GM23248 (cell line): ENCODE results near the gene GIMD1. TPM values are rescaled to one million over a fixed set of nuclear protein-coding genes. Genes with fewer than 3 reads are reported as not detected.

ENCODE experiments used
- DNase-seq: peaks from one replicate; pipeline ENCODE4 v3.0.0-alpha.2; 2015
- H2AFZ ChIP-seq: fragments of 200-600 bp; sonication (generic); 2 replicates; pipeline ENCODE4 v1.6.1; 2016; ENCODE audit warnings: antibody characterized with exemption
- H3F3A ChIP-seq: fragments of 200-600 bp; sonication (generic); 2 replicates; pipeline ENCODE4 v1.6.1; 2016; ENCODE audit warnings: mild to moderate bottlenecking, antibody characterized with exemption, mixed run types; ENCODE audit not compliant: insufficient read depth
- H3K27ac ChIP-seq: fragments of 200-600 bp; sonication (generic); 2 replicates; pipeline ENCODE4 v1.5.1; 2016; ENCODE audit warnings: mild to moderate bottlenecking
- H3K27me3 ChIP-seq: fragments of 200-600 bp; sonication (generic); replicated peaks from 2 replicates; pipeline ENCODE4 v1.6.1; 2016; ENCODE audit warnings: mild to moderate bottlenecking; ENCODE audit not compliant: insufficient read depth
- H3K36me3 ChIP-seq: fragments of 200-600 bp; sonication (generic); 2 replicates; pipeline ENCODE4 v1.6.1; 2016; ENCODE audit warnings: low read depth, mild to moderate bottlenecking
- H3K4me1 ChIP-seq: fragments of 200-600 bp; sonication (generic); 2 replicates; pipeline ENCODE4 v1.6.1; 2016; ENCODE audit warnings: mild to moderate bottlenecking; ENCODE audit not compliant: insufficient read depth
- H3K4me2 ChIP-seq: fragments of 200-600 bp; sonication (generic); one replicate; pipeline ENCODE4 v1.6.1; 2016; ENCODE audit warnings: mild to moderate bottlenecking; ENCODE audit not compliant: unreplicated experiment
- H3K4me3 ChIP-seq: fragments of 200-600 bp; sonication (generic); 2 replicates; pipeline ENCODE4 v1.5.1; 2016; ENCODE audit warnings: mild to moderate bottlenecking
- H3K79me2 ChIP-seq: fragments of 200-600 bp; sonication (generic); 2 replicates; pipeline ENCODE4 v1.6.1; 2016; ENCODE audit warnings: mild to moderate bottlenecking; ENCODE audit not compliant: insufficient read depth
- H3K9ac ChIP-seq: fragments of 200-600 bp; sonication (generic); 2 replicates; pipeline ENCODE4 v1.6.1; 2016; ENCODE audit warnings: mild to moderate bottlenecking
- H3K9me2 ChIP-seq: fragments of 200-600 bp; sonication (generic); 2 replicates; pipeline ENCODE4 v1.6.1; 2016; ENCODE audit warnings: mixed run types, mild to moderate bottlenecking, moderate library complexity; ENCODE audit not compliant: insufficient read depth
- H3K9me3 ChIP-seq: fragments of 200-600 bp; sonication (generic); one replicate; pipeline ENCODE4 v1.6.1; 2017; ENCODE audit warnings: low read depth
- H4K20me1 ChIP-seq: fragments of 200-600 bp; sonication (generic); 2 replicates; pipeline ENCODE4 v1.6.0; 2016; ENCODE audit not compliant: insufficient read depth
- EZH2 ChIP-seq: fragments of 200-600 bp; sonication (generic); IDR thresholded peaks from 2 replicates; pipeline ENCODE4 v1.6.1; 2018; ENCODE audit warnings: antibody characterized with exemption, mild to moderate bottlenecking; ENCODE audit not compliant: insufficient read depth, poor library complexity, severe bottlenecking
- EZH2phosphoT487 ChIP-seq: fragments of 200-600 bp; sonication (generic); IDR thresholded peaks from 2 replicates; pipeline ENCODE4 v1.6.1; 2018; ENCODE audit warnings: antibody characterized with exemption, moderate library complexity, mild to moderate bottlenecking, low read depth; ENCODE audit not compliant: insufficient read depth
- WGBS, 2 experiments: methylation state at CpG; one replicate each; pipeline ENCODE4 v1.1.6; 2015 to 2017; ENCODE audit warnings: low lambda C conversion rate in 2 of 2, low coverage in 1 of 2; ENCODE audit errors: missing lambda C conversion rate in 2 of 2; 5-methylcytosine and 5-hydroxymethylcytosine counted together
- in situ Hi-C: fragments of 300-500 bp; cut with MboI; formaldehyde crosslinking; loops from 2 replicates; pipeline ENCODE4 v1.15.0; 2020
- polyA plus RNA-seq: library from polyadenylated mRNA; unstranded; fragments of >200 nt; fragmentation: Nextera tagmentation; extraction: Ambion mirVana; gene quantifications from 2 replicates; pipeline ENCODE4 v1.2.1, GENCODE V29; 2016
- total RNA-seq: library from RNA; depleted of rRNA; stranded (reverse); fragments of >200 nt; shearing (Covaris generic); gene quantifications from 2 replicates; pipeline ENCODE4 v1.2.3, GENCODE V29; 2014

Gene GIMD1
- total and polyA plus RNA-seq, 2 experiments from 2014 or later = not detected

DNA sequence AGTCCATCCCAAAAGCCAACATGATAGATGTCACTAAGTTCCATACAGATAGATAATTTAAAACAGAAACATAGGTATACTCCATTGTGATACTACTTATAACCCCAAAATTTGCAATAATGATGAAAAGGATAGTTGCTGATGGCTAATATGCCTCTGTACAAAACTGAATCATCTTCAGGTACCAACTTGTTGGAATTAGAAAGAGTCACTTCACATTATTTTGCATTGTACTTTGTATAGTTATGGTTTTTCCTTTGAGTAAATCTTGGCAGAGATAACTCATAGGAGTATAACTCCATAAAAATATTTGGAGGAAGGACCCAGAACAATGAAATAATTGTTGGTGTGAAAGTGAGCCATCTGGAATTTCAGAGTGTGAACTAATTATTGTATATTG, 17.6 kb downstream of the GIMD1 start:
- Histone ChIP-seq H3K27me3 (no peaks in the 10 kb centered on the region), H3F3A (peaks cover 9% of the 10 kb centered on the region), H3K9me2 (no peaks in the 10 kb centered on the region), H4K20me1 (no peaks in the 10 kb centered on the region), H3K9me3 (no peaks in the 10 kb centered on the region), H3K4me2 (no peak overlapping the region), H3K27ac (no peak overlapping the region), H3K36me3 (peaks cover 22% of the 10 kb centered on the region), H3K79me2 (peaks cover 10% of the 10 kb centered on the region; the same call in 1 of the 2 replicates), H3K4me1 (peaks cover 14% of the 10 kb centered on the region), H3K9ac (no peak overlapping the region), H2AFZ (no peak overlapping the region), H3K4me3 (no peak overlapping the region)
- DNase-seq = no peak
- TF ChIP-seq EZH2phosphoT487 = no peak
- no peak for TF ChIP-seq EZH2
- in situ Hi-C loops = no loop called here

DNA sequence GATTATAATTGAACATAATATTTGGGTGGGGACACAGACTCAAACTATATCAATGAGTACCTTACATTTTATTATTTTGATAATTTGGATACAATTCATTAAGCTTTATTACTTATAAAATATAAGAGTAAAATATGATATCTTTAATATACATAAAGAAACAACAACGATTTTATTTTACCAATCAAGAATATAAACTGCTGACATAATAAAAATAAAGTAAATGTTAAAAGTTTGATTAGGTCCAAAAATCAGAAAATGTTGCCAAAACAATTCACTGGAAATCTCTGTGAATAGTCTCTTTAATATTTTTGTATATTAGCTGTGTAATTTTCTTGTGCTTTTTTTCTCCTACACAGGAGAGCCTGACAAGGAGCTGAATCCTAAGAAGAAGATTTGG, 21.4 kb downstream of the GIMD1 start:
- peaks cover 8% of the 10 kb centered on the region for H3F3A ChIP-seq
- no peak overlapping the region for H2AFZ ChIP-seq
- H4K20me1 ChIP-seq = no peaks in the 10 kb centered on the region
- no peak overlapping the region for H3K9ac ChIP-seq
- H3K4me1 ChIP-seq = peaks cover 15% of the 10 kb centered on the region
- no peaks in the 10 kb centered on the region for H3K9me2 ChIP-seq
- no peak overlapping the region for H3K4me3 ChIP-seq
- no peaks in the 10 kb centered on the region for H3K9me3 ChIP-seq
- peaks cover 46% of the 10 kb centered on the region for H3K79me2 ChIP-seq
- DNase-seq = no peak
- no peak overlapping the region for H3K27ac ChIP-seq
- TF ChIP-seq EZH2 (no peak), EZH2phosphoT487 (no peak)
- no peak overlapping the region for H3K4me2 ChIP-seq
- H3K36me3 ChIP-seq = peaks cover 22% of the 10 kb centered on the region
- WGBS, 2 experiments = 99 to 100% methylated on average over 1 of the region's 1 CpG
- in situ Hi-C loops = no loop called here
- H3K27me3 ChIP-seq = no peaks in the 10 kb centered on the region

DNA sequence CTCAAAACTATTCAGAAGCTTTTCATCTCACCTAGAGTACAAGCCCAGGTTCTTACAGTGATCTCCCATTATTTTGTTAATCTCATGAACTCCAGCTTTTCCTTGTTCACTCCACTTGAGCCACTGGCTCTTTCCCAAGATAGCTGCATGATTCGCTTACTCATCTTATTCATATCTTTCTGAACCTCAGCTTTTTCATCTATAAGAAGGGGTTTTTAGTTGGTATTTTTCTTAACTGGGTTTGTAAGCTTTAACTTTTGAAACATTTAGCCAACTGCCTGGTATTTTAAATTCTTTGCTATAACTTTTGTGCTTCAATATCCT, 24.0 kb downstream of the GIMD1 start:
- WGBS, 2 experiments = 82 to 83% methylated on average over 1 of the region's 1 CpG
- H3K27ac ChIP-seq = 0 out of 2 replicates have a peak overlapping the region, but pooled peaks have one; percentile 0
- H3K36me3 ChIP-seq = peaks cover 38% of the 10 kb centered on the region
- peak; percentile 77 for DNase-seq
- H3K4me2 ChIP-seq = peak overlapping the region; percentile 21
- peaks cover 15% of the 10 kb centered on the region for H3K4me1 ChIP-seq
- H3F3A ChIP-seq = peaks cover 14% of the 10 kb centered on the region
- no peak overlapping the region for H3K9ac ChIP-seq
- no peaks in the 10 kb centered on the region for H4K20me1 ChIP-seq
- no peaks in the 10 kb centered on the region for H3K27me3 ChIP-seq
- no peaks in the 10 kb centered on the region for H3K9me3 ChIP-seq
- no peaks in the 10 kb centered on the region for H3K9me2 ChIP-seq
- peaks cover 72% of the 10 kb centered on the region for H3K79me2 ChIP-seq
- in situ Hi-C loops = no loop called here
- H2AFZ ChIP-seq = no peak overlapping the region
- no peak overlapping the region for H3K4me3 ChIP-seq
- no peak for TF ChIP-seq EZH2

DNA sequence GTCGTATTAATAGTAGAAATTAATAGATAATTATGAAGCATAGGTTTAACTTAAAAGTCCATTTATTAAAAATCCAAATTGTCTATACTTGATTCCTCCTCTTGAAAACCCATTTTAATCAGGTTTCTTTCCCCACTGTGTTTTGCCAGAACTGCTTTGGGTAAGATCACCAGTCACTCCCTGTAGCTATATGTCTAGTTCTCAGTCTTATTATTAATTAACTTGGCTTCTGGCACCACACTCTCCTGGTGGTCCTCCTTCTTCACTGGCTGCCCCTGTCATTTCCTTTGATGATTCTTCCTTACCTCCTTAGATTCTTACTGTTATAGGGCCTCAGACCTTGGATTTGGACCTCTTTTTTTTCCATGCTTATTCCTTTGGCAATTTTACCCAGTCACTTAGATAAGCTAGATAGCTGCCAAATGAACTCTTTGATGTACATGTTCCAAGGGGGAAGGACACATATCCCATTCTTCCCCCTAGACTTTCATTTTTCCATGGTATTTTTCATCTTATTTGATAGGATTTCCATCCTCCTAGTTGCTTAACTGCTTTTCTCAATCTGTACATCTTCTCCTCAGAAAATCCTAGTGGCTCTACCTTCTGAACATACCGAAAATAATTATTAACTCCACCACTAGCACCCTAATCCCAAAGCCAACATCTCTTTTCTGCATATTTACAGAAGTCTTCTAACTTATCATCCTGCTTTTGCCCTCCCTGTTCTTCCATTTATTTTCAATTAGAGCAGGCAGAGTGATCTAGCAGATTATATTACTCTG, 24.5 kb downstream of the GIMD1 start:
- Histone ChIP-seq H3K4me1 (peaks cover 15% of the 10 kb centered on the region), H3K36me3 (peaks cover 37% of the 10 kb centered on the region), H4K20me1 (no peaks in the 10 kb centered on the region), H3K27me3 (no peaks in the 10 kb centered on the region), H3K9me3 (no peaks in the 10 kb centered on the region), H2AFZ (no peak overlapping the region), H3K9ac (no peak overlapping the region), H3K4me3 (no peak overlapping the region), H3F3A (peaks cover 14% of the 10 kb centered on the region), H3K79me2 (peaks cover 76% of the 10 kb centered on the region), H3K9me2 (no peaks in the 10 kb centered on the region), H3K27ac (0 out of 2 replicates have a peak overlapping the region, but pooled peaks have one; percentile 0), H3K4me2 (no peak overlapping the region)
- in situ Hi-C loops = no loop called here
- no peak for TF ChIP-seq EZH2phosphoT487
- TF ChIP-seq EZH2 = no peak
- WGBS, 2 experiments = 97 to 99% methylated on average over 2 of the region's 2 CpGs
- no peak for DNase-seq
